Stimulated activated naive CD8-positive, alpha-beta T cell treated with anti-CD3 and anti-CD28 coated beads, Interleukin-15, Interleukin-2, amounts not matched to agents 100 ng/mL and 50 ng/mL, for 24 hours (primary cell): Measurements from ENCODE around the gene HYDIN.
"Not testable (repeated sequence)": the region's sequence is repeated elsewhere in the genome, so short reads cannot be mapped to it uniquely, and the experiment has no call there.

ENCODE experiments used
- H3K27ac Mint-ChIP-seq: one replicate; pipeline ENCODE4 v1.8.0; 2021; ENCODE audit warnings: mild to moderate bottlenecking, mixed read lengths
- H3K27me3 Mint-ChIP-seq: one replicate; pipeline ENCODE4 v1.8.0; 2021; ENCODE audit warnings: mixed read lengths
- H3K36me3 Mint-ChIP-seq: one replicate; pipeline ENCODE4 v1.8.0; 2021; ENCODE audit warnings: low read depth, mixed read lengths
- H3K4me1 Mint-ChIP-seq: one replicate; pipeline ENCODE4 v1.8.0; 2021; ENCODE audit warnings: low read depth, mixed read lengths
- H3K4me3 Mint-ChIP-seq: one replicate; pipeline ENCODE4 v1.8.0; 2021; ENCODE audit warnings: mild to moderate bottlenecking, mixed read lengths
- H3K9me3 Mint-ChIP-seq: one replicate; pipeline ENCODE4 v1.8.0; 2021; ENCODE audit warnings: mixed read lengths

Gene HYDIN

GRCh38 chr16:71080262-71080661 is 150.3 kb downstream of the HYDIN start:
- H3K27me3 Mint-ChIP-seq, H3K36me3 Mint-ChIP-seq, H3K9me3 Mint-ChIP-seq, H3K4me1 Mint-ChIP-seq, H3K4me3 Mint-ChIP-seq, H3K27ac Mint-ChIP-seq: not testable (repeated sequence)

- not testable (repeated sequence) for H3K27ac Mint-ChIP-seq, H3K4me1 Mint-ChIP-seq, H3K27me3 Mint-ChIP-seq, H3K4me3 Mint-ChIP-seq, H3K36me3 Mint-ChIP-seq, H3K9me3 Mint-ChIP-seq
These were observed 159.9 kb downstream of the HYDIN start for GRCh38 chr16:71070651-71071050.

GRCh38 chr16:71069842-71070241 is 160.7 kb downstream of the HYDIN start:
- H3K9me3 Mint-ChIP-seq, H3K27ac Mint-ChIP-seq, H3K36me3 Mint-ChIP-seq, H3K4me3 Mint-ChIP-seq, H3K4me1 Mint-ChIP-seq, H3K27me3 Mint-ChIP-seq: not testable (repeated sequence)

- not testable (repeated sequence) for H3K9me3 Mint-ChIP-seq, H3K27ac Mint-ChIP-seq, H3K27me3 Mint-ChIP-seq, H3K4me3 Mint-ChIP-seq, H3K36me3 Mint-ChIP-seq, H3K4me1 Mint-ChIP-seq
These were observed 176.5 kb downstream of the HYDIN start for GRCh38 chr16:71053897-71054609.

- not testable (repeated sequence) for H3K4me1 Mint-ChIP-seq, H3K9me3 Mint-ChIP-seq, H3K4me3 Mint-ChIP-seq, H3K36me3 Mint-ChIP-seq, H3K27me3 Mint-ChIP-seq, H3K27ac Mint-ChIP-seq
These were observed 180.2 kb downstream of the HYDIN start for GRCh38 chr16:71050307-71050706.

GRCh38 chr16:71039368-71040111 is 191.0 kb downstream of the HYDIN start:
- not testable (repeated sequence) for H3K4me3 Mint-ChIP-seq, H3K4me1 Mint-ChIP-seq, H3K9me3 Mint-ChIP-seq, H3K27me3 Mint-ChIP-seq, H3K27ac Mint-ChIP-seq, H3K36me3 Mint-ChIP-seq

GRCh38 chr16:71038421-71038820 is 192.1 kb downstream of the HYDIN start:
- not testable (repeated sequence) for H3K36me3 Mint-ChIP-seq, H3K27ac Mint-ChIP-seq, H3K27me3 Mint-ChIP-seq, H3K4me3 Mint-ChIP-seq, H3K4me1 Mint-ChIP-seq, H3K9me3 Mint-ChIP-seq

GRCh38 chr16:71037987-71038386 is 192.5 kb downstream of the HYDIN start:
- H3K27me3 Mint-ChIP-seq, result not testable (repeated sequence)

GRCh38 chr16:71028032-71028727 is 202.3 kb downstream of the HYDIN start:
- not testable (repeated sequence) for H3K4me3 Mint-ChIP-seq, H3K27ac Mint-ChIP-seq, H3K27me3 Mint-ChIP-seq, H3K36me3 Mint-ChIP-seq, H3K4me1 Mint-ChIP-seq, H3K9me3 Mint-ChIP-seq

More at GRCh38 chr16:71037987-71038386, 192.5 kb downstream of the HYDIN start:
- not testable (repeated sequence) for H3K36me3 Mint-ChIP-seq, H3K4me1 Mint-ChIP-seq, H3K4me3 Mint-ChIP-seq, H3K27ac Mint-ChIP-seq, H3K9me3 Mint-ChIP-seq

GRCh38 chr16:71027511-71027910 is 203.0 kb downstream of the HYDIN start:
- not testable (repeated sequence) for H3K4me1 Mint-ChIP-seq, H3K4me3 Mint-ChIP-seq, H3K36me3 Mint-ChIP-seq, H3K27ac Mint-ChIP-seq, H3K9me3 Mint-ChIP-seq, H3K27me3 Mint-ChIP-seq

- not testable (repeated sequence) for H3K4me3 Mint-ChIP-seq, H3K27ac Mint-ChIP-seq, H3K27me3 Mint-ChIP-seq, H3K4me1 Mint-ChIP-seq, H3K9me3 Mint-ChIP-seq, H3K36me3 Mint-ChIP-seq
These were observed 206.6 kb downstream of the HYDIN start for GRCh38 chr16:71023851-71024439.

- not testable (repeated sequence) for H3K27ac Mint-ChIP-seq, H3K4me3 Mint-ChIP-seq, H3K27me3 Mint-ChIP-seq, H3K4me1 Mint-ChIP-seq, H3K36me3 Mint-ChIP-seq, H3K9me3 Mint-ChIP-seq
These were observed 208.5 kb downstream of the HYDIN start for GRCh38 chr16:71021961-71022537.

- not testable (repeated sequence) for H3K4me3 Mint-ChIP-seq, H3K27me3 Mint-ChIP-seq, H3K9me3 Mint-ChIP-seq, H3K36me3 Mint-ChIP-seq, H3K27ac Mint-ChIP-seq, H3K4me1 Mint-ChIP-seq
These were observed 211.3 kb downstream of the HYDIN start for GRCh38 chr16:71019067-71019682.

- not testable (repeated sequence) for H3K9me3 Mint-ChIP-seq, H3K4me1 Mint-ChIP-seq, H3K36me3 Mint-ChIP-seq, H3K4me3 Mint-ChIP-seq, H3K27me3 Mint-ChIP-seq, H3K27ac Mint-ChIP-seq
These were observed 215.1 kb downstream of the HYDIN start for GRCh38 chr16:71015419-71015818.
